GM12865 (cell line): ENCODE measurements around the gene SHANK3.

Experiments used
- DNase-seq: peaks from one replicate; pipeline ENCODE4 v3.0.0; 2010; ENCODE audit warnings: low read depth
- H3K4me3 ChIP-seq: 2 replicates; pipeline ENCODE4 v1.5.1; 2011; ENCODE audit warnings: mild to moderate bottlenecking, low read depth, low read length, control low read depth
- CTCF ChIP-seq: IDR thresholded peaks from 2 replicates; pipeline ENCODE4 v1.5.1; 2011; ENCODE audit warnings: low read length, control low read depth, low read depth, inconsistent platforms; ENCODE audit not compliant: insufficient read depth; ENCODE audit errors: missing control alignments

Gene SHANK3

GRCh38 chr22:50671641-50672040 lies 982 bp upstream of the SHANK3 start:
- no peak for TF ChIP-seq CTCF
- no peak for DNase-seq
- no peak overlapping the region for H3K4me3 ChIP-seq

- no peak overlapping the region for H3K4me3 ChIP-seq
- TF ChIP-seq CTCF: no peak
Observed at GRCh38 chr22:50672041-50672440, 582 bp upstream of the SHANK3 start.

GRCh38 chr22:50673231-50674129 lies 857 bp downstream of the SHANK3 start:
- DNase-seq: no peak
- TF ChIP-seq CTCF: no peak
- H3K4me3 ChIP-seq: no peak overlapping the region

More at GRCh38 chr22:50672041-50672440, 582 bp upstream of the SHANK3 start:
- no peak for DNase-seq

- TF ChIP-seq CTCF: no peak
- DNase-seq: no peak
- H3K4me3 ChIP-seq: no peak overlapping the region
Observed at GRCh38 chr22:50674130-50674500, 1.5 kb downstream of the SHANK3 start.

GRCh38 chr22:50674606-50675552 lies 2.3 kb downstream of the SHANK3 start:
- no peak overlapping the region for H3K4me3 ChIP-seq
- no peak for DNase-seq
- no peak for TF ChIP-seq CTCF

GRCh38 chr22:50675553-50676179 lies 3.0 kb downstream of the SHANK3 start:
- TF ChIP-seq CTCF: no peak
- no peak for DNase-seq
- no peak overlapping the region for H3K4me3 ChIP-seq
